DND-41 (cell line): ENCODE data around the gene DAGLA.

ENCODE experiments used
- CTCF ChIP-seq: IDR thresholded peaks from 2 replicates; pipeline ENCODE4 v1.5.1; 2012; ENCODE audit warnings: borderline replicate concordance, low read length, moderate library complexity, mild to moderate bottlenecking; ENCODE audit not compliant: poor library complexity, severe bottlenecking; ENCODE audit errors: extremely low read depth
- EZH2 ChIP-seq: IDR thresholded peaks from 3 replicates; pipeline ENCODE4 v1.6.1; 2012; ENCODE audit warnings: borderline replicate concordance, low read depth, mild to moderate bottlenecking, moderate library complexity, low read length, inconsistent platforms; ENCODE audit not compliant: severe bottlenecking

GRCh38 chr11:61666684-61667297 is 13.4 kb upstream of the DAGLA start:
- no peak for TF ChIP-seq CTCF
- TF ChIP-seq EZH2, result no peak
